Activated naive CD8-positive, alpha-beta T cell treated with anti-CD3 and anti-CD28 coated beads, Interleukin-2, amount 50 U/mL, for 24 hours (primary cell): ENCODE data around the gene CCNK.

Experiments used
- ATAC-seq: fragments of 150-1000 bp; cut with Tn5 transposase; one replicate; pipeline ENCODE4 v1.10.0; 2021
- DNase-seq: peaks from one replicate; pipeline ENCODE4 v3.0.0; 2021
- H3K27ac Mint-ChIP-seq: one replicate; pipeline ENCODE4 v1.8.0; 2021; ENCODE audit warnings: mild to moderate bottlenecking, mixed read lengths
- H3K27me3 Mint-ChIP-seq: one replicate; pipeline ENCODE4 v1.8.0; 2021; ENCODE audit warnings: mixed read lengths
- H3K36me3 Mint-ChIP-seq: one replicate; pipeline ENCODE4 v1.8.0; 2021; ENCODE audit warnings: low read depth, mixed read lengths
- H3K4me1 Mint-ChIP-seq: one replicate; pipeline ENCODE4 v1.8.0; 2021; ENCODE audit warnings: mixed read lengths
- H3K4me3 Mint-ChIP-seq: one replicate; pipeline ENCODE4 v1.8.0; 2021; ENCODE audit warnings: mild to moderate bottlenecking, moderate library complexity, mixed read lengths
- H3K9me3 Mint-ChIP-seq: one replicate; pipeline ENCODE4 v1.8.0; 2021; ENCODE audit warnings: mixed read lengths

Gene CCNK

GRCh38 chr14:99480917-99481744 lies at the start of gene CCNK:
Gene CCNK (plus strand): TSS chr14:99481409. CDS start chr14:99492678, 11,269 bp downstream.
- Mint-ChIP-seq H3K4me1 (peaks cover 52% of the 10 kb centered on the region), H3K27me3 (no peaks in the 10 kb centered on the region), H3K9me3 (no peaks in the 10 kb centered on the region), H3K27ac (peak within 1 kb of the TSS; percentile 96), H3K4me3 (peak within 1 kb of the TSS; percentile 94), H3K36me3 (no peaks in the 10 kb centered on the region)
- peak; percentile 99 for DNase-seq
- ATAC-seq, result peak; percentile 93

- H3K9me3 Mint-ChIP-seq, result peaks cover 10% of the 10 kb centered on the region
- H3K27me3 Mint-ChIP-seq, result no peaks in the 10 kb centered on the region
- peaks cover 56% of the 10 kb centered on the region for H3K36me3 Mint-ChIP-seq
- DNase-seq, result no peak
- peaks cover 13% of the 10 kb centered on the region for H3K4me1 Mint-ChIP-seq
- H3K27ac Mint-ChIP-seq, result no peak overlapping the region
- H3K4me3 Mint-ChIP-seq, result no peak overlapping the region
- no peak for ATAC-seq
Measured at GRCh38 chr14:99431986-99432385, 49.2 kb upstream of the CCNK start.

- H3K4me3 Mint-ChIP-seq, result no peak overlapping the region
- H3K27me3 Mint-ChIP-seq, result no peaks in the 10 kb centered on the region
- ATAC-seq (no peak), DNase-seq (no peak)
- no peak overlapping the region for H3K27ac Mint-ChIP-seq
- peaks cover 10% of the 10 kb centered on the region for H3K9me3 Mint-ChIP-seq
- H3K36me3 Mint-ChIP-seq, result peaks cover 57% of the 10 kb centered on the region
- H3K4me1 Mint-ChIP-seq, result peaks cover 18% of the 10 kb centered on the region
Measured at GRCh38 chr14:99432485-99432884, 48.7 kb upstream of the CCNK start.

DNA sequence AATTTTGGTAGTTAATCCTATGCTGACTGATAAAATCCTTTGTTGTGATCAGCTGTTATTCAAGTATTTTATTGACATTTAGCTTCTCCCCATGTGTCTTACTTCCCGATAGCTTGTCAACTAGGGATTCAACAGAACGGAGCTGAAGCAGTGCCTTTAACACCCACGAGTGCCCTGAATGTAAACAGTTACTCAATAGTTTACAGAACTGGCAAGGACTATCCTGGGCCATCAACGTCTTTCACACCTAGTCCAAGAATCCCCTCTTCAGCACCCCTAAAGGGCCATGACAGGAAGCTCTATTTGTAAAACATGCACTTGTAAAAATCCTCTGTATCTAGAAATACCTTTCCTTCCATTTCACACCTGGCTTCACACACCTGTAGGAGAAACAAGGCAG lies 45.9 kb upstream of the CCNK start:
- Mint-ChIP-seq H3K4me3 (no peak overlapping the region), H3K36me3 (peaks cover 39% of the 10 kb centered on the region), H3K4me1 (peaks cover 21% of the 10 kb centered on the region), H3K27me3 (no peaks in the 10 kb centered on the region), H3K9me3 (no peaks in the 10 kb centered on the region), H3K27ac (no peak overlapping the region)
- DNase-seq (no peak), ATAC-seq (no peak)

DNA sequence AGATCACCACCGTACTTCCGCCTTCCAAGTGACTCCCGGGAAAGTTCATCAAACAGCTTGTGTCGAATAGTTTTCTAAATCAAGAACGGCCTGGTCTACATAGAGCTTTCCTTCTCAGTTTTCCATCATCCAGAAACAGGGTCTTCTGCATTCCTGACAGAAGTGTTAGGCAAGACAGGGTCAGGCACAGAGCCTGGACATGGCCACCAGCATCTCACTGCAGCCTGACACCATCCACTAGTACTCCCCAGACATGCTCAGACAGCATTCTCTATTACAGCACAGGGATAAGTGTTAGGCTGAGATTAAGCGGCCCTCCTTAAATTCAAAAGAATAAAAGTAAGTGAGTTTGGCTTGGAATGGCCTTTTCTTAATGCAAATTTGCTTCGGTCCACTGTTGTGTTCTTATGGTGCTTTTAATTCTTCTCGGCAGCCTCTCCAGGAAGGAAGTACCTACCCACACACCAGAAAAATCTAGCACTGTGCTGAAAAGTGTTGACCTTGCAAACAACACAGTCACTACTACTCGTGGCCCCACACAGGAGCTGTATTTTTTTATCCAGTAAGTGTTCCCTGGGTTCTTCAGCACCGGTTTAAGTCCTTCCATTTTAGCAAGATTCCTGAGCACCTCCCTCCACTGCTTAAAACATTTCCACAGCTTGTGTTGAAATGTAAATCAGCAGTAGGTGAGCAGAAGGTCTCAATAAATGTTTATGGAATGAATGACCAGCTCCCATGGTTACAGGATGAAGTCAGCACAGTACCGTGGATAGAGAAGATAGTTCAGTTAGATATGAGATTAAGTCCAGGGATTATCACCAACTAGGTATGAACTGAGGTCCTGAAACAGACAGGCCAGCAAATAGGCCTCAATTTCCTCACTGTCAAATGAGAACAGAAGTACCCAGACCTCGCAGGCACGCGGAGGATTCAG lies 44.7 kb upstream of the CCNK start:
- H3K4me1 Mint-ChIP-seq, result peaks cover 21% of the 10 kb centered on the region
- H3K9me3 Mint-ChIP-seq, result no peaks in the 10 kb centered on the region
- H3K27ac Mint-ChIP-seq, result peak overlapping the region; percentile 23
- no peaks in the 10 kb centered on the region for H3K27me3 Mint-ChIP-seq
- DNase-seq (no peak), ATAC-seq (peak; percentile 47)
- H3K36me3 Mint-ChIP-seq, result peaks cover 33% of the 10 kb centered on the region
- no peak overlapping the region for H3K4me3 Mint-ChIP-seq

- Mint-ChIP-seq H3K27me3 (no peaks in the 10 kb centered on the region), H3K36me3 (peaks cover 39% of the 10 kb centered on the region), H3K27ac (no peak overlapping the region), H3K4me1 (peaks cover 27% of the 10 kb centered on the region), H3K4me3 (no peak overlapping the region), H3K9me3 (no peaks in the 10 kb centered on the region)
- no peak for DNase-seq
- ATAC-seq, result no peak
Measured at GRCh38 chr14:99437706-99438105, 43.5 kb upstream of the CCNK start.

DNA sequence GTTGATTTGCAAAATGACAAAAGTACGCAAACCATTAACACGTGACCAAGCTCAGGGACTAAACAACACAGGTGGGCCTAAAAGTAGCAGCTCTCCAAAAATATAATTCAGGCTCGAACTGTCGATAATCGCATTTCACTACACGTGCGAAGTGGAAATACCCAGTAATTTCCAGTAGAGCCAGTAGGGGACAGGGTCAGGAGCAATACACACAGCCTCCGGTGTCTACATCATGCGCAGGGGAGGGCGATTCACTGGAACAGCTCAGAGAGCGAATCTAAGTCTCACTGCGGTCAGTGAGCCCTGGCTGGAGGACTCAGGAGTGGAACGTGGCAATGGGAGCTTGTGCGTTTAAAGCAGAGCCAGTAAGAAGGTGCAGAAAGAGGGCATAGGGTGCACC lies 40.9 kb upstream of the CCNK start:
- DNase-seq (no peak), ATAC-seq (no peak)
- H3K36me3 Mint-ChIP-seq, result peaks cover 42% of the 10 kb centered on the region
- H3K9me3 Mint-ChIP-seq, result no peaks in the 10 kb centered on the region
- H3K4me3 Mint-ChIP-seq, result no peak overlapping the region
- H3K27me3 Mint-ChIP-seq, result no peaks in the 10 kb centered on the region
- H3K4me1 Mint-ChIP-seq, result peaks cover 27% of the 10 kb centered on the region
- H3K27ac Mint-ChIP-seq, result no peak overlapping the region

GRCh38 chr14:99441157-99441870 lies 39.9 kb upstream of the CCNK start:
- Mint-ChIP-seq H3K27me3 (no peaks in the 10 kb centered on the region), H3K27ac (peak overlapping the region; percentile 33), H3K4me1 (peaks cover 21% of the 10 kb centered on the region), H3K9me3 (no peaks in the 10 kb centered on the region), H3K4me3 (no peak overlapping the region), H3K36me3 (peaks cover 33% of the 10 kb centered on the region)
- ATAC-seq, result peak; percentile 24
- DNase-seq, result no peak

GRCh38 chr14:99441918-99442317 lies 39.3 kb upstream of the CCNK start:
- peaks cover 15% of the 10 kb centered on the region for H3K4me1 Mint-ChIP-seq
- H3K4me3 Mint-ChIP-seq, result no peak overlapping the region
- no peaks in the 10 kb centered on the region for H3K9me3 Mint-ChIP-seq
- no peak for DNase-seq
- H3K27ac Mint-ChIP-seq, result no peak overlapping the region
- H3K27me3 Mint-ChIP-seq, result no peaks in the 10 kb centered on the region
- H3K36me3 Mint-ChIP-seq, result peaks cover 36% of the 10 kb centered on the region
- peak; percentile 15 for ATAC-seq

GRCh38 chr14:99445931-99446330 lies 35.3 kb upstream of the CCNK start:
- Mint-ChIP-seq H3K9me3 (no peaks in the 10 kb centered on the region), H3K27me3 (no peaks in the 10 kb centered on the region), H3K36me3 (peaks cover 47% of the 10 kb centered on the region), H3K27ac (no peak overlapping the region), H3K4me3 (no peak overlapping the region), H3K4me1 (peaks cover 6% of the 10 kb centered on the region)
- ATAC-seq (no peak), DNase-seq (no peak)

- H3K4me3 Mint-ChIP-seq, result no peak overlapping the region
- H3K4me1 Mint-ChIP-seq, result no peaks in the 10 kb centered on the region
- peaks cover 47% of the 10 kb centered on the region for H3K36me3 Mint-ChIP-seq
- DNase-seq, result no peak
- no peaks in the 10 kb centered on the region for H3K9me3 Mint-ChIP-seq
- H3K27me3 Mint-ChIP-seq, result no peaks in the 10 kb centered on the region
- no peak for ATAC-seq
- H3K27ac Mint-ChIP-seq, result no peak overlapping the region
Measured at GRCh38 chr14:99447739-99448138, 33.5 kb upstream of the CCNK start.

GRCh38 chr14:99450266-99450665 lies 30.9 kb upstream of the CCNK start:
- Mint-ChIP-seq H3K4me1 (no peaks in the 10 kb centered on the region), H3K27me3 (no peaks in the 10 kb centered on the region), H3K27ac (no peak overlapping the region), H3K36me3 (peaks cover 38% of the 10 kb centered on the region), H3K9me3 (no peaks in the 10 kb centered on the region), H3K4me3 (no peak overlapping the region)
- ATAC-seq (no peak), DNase-seq (no peak)

DNA sequence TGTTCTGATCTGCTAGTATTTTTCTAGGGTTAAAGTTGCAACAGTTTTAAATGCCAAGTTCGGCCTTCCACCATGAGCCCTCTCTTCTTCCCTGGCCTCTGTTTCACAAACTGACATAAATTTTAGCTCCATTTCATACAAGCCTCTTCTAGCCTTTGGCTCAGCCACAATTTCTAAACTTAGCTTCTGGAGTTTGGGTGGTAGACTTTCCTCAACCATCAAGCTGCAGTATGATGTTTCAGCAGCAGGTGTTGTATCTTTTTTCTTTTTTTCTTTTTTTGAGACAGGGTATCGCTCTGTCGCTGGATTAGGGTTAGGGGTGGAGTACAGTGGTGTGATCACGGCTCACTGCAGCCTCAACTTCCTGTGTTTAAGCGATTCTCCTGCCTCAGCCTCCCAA lies 30.0 kb upstream of the CCNK start:
- H3K27ac Mint-ChIP-seq, result no peak overlapping the region

GRCh38 chr14:99452968-99453367 lies 28.2 kb upstream of the CCNK start:
- no peak overlapping the region for H3K4me3 Mint-ChIP-seq
- H3K27ac Mint-ChIP-seq, result no peak overlapping the region
- DNase-seq (no peak), ATAC-seq (no peak)
- peaks cover 39% of the 10 kb centered on the region for H3K36me3 Mint-ChIP-seq
- no peaks in the 10 kb centered on the region for H3K9me3 Mint-ChIP-seq
- H3K4me1 Mint-ChIP-seq, result no peaks in the 10 kb centered on the region
- no peaks in the 10 kb centered on the region for H3K27me3 Mint-ChIP-seq

More for the DNA sequence above, 30.0 kb upstream of the CCNK start:
- Mint-ChIP-seq H3K9me3 (no peaks in the 10 kb centered on the region), H3K4me3 (no peak overlapping the region), H3K4me1 (no peaks in the 10 kb centered on the region), H3K27me3 (no peaks in the 10 kb centered on the region), H3K36me3 (peaks cover 38% of the 10 kb centered on the region)
- DNase-seq (no peak), ATAC-seq (no peak)
